Activated CD8-positive, alpha-beta T cell treated with anti-CD3 and anti-CD28 coated beads for 36 hours (primary cell): ENCODE data around the gene THBS1. TPM values are rescaled to one million over a fixed set of nuclear protein-coding genes. Genes with fewer than 3 reads are reported as not detected.

ENCODE experiments used
- ATAC-seq: fragments of 200-7000 bp; cut with Tn5 transposase; one replicate; pipeline ENCODE4 v1.10.0; 2021; ENCODE audit warnings: mild to moderate bottlenecking, moderate library complexity
- CTCF ChIA-PET: fragments of 350-600 bp; sonication (Branson Sonifier 250); formaldehyde crosslinking; loops from one replicate; lab custom pipeline; 2021; ENCODE audit warnings: antibody characterized with exemption; lab: Charles Lee
- POLR2A ChIA-PET: fragments of 350-600 bp; sonication (Branson Sonifier 250); formaldehyde crosslinking; loops from one replicate; lab custom pipeline; 2021; ENCODE audit warnings: antibody characterized with exemption; lab: Charles Lee
- DNase-seq: peaks from one replicate; pipeline ENCODE4 v3.0.0-alpha.2; 2020
- H3K27ac Mint-ChIP-seq: one replicate; pipeline ENCODE4 v1.8.0; 2021; ENCODE audit warnings: mild to moderate bottlenecking, mixed read lengths
- H3K27me3 Mint-ChIP-seq: one replicate; pipeline ENCODE4 v1.8.0; 2021; ENCODE audit warnings: mixed read lengths
- H3K36me3 Mint-ChIP-seq: one replicate; pipeline ENCODE4 v1.8.0; 2021; ENCODE audit warnings: low read depth, mixed read lengths
- H3K4me1 Mint-ChIP-seq: one replicate; pipeline ENCODE4 v1.8.0; 2021; ENCODE audit warnings: low read depth, mixed read lengths
- H3K4me3 Mint-ChIP-seq: one replicate; pipeline ENCODE4 v1.8.0; 2021; ENCODE audit warnings: mild to moderate bottlenecking, moderate library complexity, mixed read lengths
- H3K9me3 Mint-ChIP-seq: one replicate; pipeline ENCODE4 v1.8.0; 2021; ENCODE audit warnings: mixed read lengths
- intact Hi-C: fragments of 100-400 bp; cut with micrococcal nuclease; formaldehyde crosslinking; loops from one replicate; pipeline ENCODE4 v1.10.0; 2022
- total RNA-seq, 2 experiments: library from RNA; stranded (reverse); gene quantifications; one replicate each; pipeline ENCODE4 v1.2.3, GENCODE V29; 2021
- TF ChIP-seq, protein P1 (sequence below): fragments of 200-600 bp; IDR thresholded peaks from one replicate; pipeline ENCODE4 v1.8.0; 2022; ENCODE audit warnings: antibody characterized with exemption, mild to moderate bottlenecking

THBS1 gene
- total RNA-seq, 2 experiments from 2014 or later = 0.54 to 1.1 TPM

DNA sequence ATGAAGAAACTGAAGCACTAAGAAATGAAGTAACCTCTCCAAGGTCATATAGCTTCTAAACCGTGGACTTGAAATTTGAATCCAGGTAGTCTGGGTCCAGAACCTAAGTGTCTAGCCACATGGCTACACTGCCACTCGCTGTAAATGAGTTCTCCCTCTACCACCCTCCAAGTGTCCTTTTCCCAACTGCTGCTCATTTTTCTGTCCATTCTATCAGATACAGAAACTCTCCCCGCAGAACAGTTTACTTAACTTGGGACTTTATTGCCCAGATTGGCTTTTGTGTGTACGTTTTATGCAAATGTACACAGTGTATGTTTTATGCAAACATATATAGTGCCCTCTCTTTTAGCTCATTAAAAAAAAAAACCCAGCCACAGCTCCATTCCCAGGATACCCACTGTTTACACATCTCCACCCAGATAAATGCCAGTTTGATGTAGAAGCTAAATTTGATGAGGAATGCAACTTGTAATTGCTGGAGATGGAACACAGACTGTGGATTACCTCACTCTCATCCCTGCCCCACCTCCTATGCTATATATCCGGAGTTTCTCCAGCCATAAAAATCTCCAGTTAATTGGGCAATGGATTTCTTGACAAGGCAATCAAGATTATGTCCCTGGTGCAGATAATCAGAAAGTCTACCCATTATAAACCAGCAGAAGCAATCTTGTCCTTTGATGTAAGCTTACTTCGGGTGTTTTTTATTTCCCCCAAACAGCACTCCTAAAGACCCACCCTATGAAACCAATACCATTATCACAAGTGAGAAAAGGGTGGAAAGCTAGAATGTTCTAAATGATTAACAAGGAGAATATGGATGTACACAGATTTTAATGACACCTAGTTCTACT lies 42.0 kb downstream of the THBS1 start:
- H3K27ac Mint-ChIP-seq = peak overlapping the region; percentile 96
- DNase-seq = no peak
- intact Hi-C loops = no loop called here
- H3K36me3 Mint-ChIP-seq = peaks cover 2% of the 10 kb centered on the region
- peaks cover 56% of the 10 kb centered on the region for H3K4me1 Mint-ChIP-seq
- peaks cover 5% of the 10 kb centered on the region for H3K9me3 Mint-ChIP-seq
- no peaks in the 10 kb centered on the region for H3K27me3 Mint-ChIP-seq
- CTCF ChIA-PET = interaction anchor here (0.6 to 4.6 kb wide), 10 partner anchors 8 to 194 kb away, joined by 3 to 20 read pairs (median 4); partner anchors contain the start of gene THBS1
- TF ChIP-seq, protein P1, sequence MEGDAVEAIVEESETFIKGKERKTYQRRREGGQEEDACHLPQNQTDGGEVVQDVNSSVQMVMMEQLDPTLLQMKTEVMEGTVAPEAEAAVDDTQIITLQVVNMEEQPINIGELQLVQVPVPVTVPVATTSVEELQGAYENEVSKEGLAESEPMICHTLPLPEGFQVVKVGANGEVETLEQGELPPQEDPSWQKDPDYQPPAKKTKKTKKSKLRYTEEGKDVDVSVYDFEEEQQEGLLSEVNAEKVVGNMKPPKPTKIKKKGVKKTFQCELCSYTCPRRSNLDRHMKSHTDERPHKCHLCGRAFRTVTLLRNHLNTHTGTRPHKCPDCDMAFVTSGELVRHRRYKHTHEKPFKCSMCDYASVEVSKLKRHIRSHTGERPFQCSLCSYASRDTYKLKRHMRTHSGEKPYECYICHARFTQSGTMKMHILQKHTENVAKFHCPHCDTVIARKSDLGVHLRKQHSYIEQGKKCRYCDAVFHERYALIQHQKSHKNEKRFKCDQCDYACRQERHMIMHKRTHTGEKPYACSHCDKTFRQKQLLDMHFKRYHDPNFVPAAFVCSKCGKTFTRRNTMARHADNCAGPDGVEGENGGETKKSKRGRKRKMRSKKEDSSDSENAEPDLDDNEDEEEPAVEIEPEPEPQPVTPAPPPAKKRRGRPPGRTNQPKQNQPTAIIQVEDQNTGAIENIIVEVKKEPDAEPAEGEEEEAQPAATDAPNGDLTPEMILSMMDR = no peak
- no peak overlapping the region for H3K4me3 Mint-ChIP-seq
- POLR2A ChIA-PET = interaction anchor here (0.9 kb wide), 1 partner anchor 42 kb away, joined by 3 read pairs; no protein-coding TSS in a partner anchor
- ATAC-seq = no peak

DNA sequence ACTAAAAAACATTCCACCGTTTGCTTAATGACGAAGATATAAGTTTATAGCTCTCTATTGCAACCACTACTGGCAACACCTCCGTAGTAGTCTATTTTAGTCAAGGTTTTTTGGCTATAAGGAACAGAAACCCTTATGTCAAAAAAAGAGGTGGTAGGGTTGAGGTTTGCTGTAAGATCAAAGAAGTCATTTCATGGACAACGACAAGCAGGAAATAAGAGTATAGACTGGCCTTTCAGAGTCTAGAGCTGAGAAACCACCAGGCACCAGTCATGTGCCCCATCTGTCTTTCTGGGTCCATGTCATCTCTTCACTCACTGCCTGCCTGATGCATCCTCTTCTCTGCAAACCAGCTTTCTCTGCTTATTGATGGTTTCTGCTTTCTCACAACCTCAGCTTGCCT lies 42.7 kb downstream of the THBS1 start:
- H3K27ac Mint-ChIP-seq = peak overlapping the region; percentile 96
- peaks cover 2% of the 10 kb centered on the region for H3K36me3 Mint-ChIP-seq
- H3K9me3 Mint-ChIP-seq = peaks cover 5% of the 10 kb centered on the region
- no peak overlapping the region for H3K4me3 Mint-ChIP-seq
- TF ChIP-seq, protein P1 = no peak
- peaks cover 60% of the 10 kb centered on the region for H3K4me1 Mint-ChIP-seq
- ChIA-PET POLR2A (interaction anchor here (0.9 kb wide), 1 partner anchor 42 kb away, joined by 3 read pairs; no protein-coding TSS in a partner anchor), CTCF (interaction anchor here (0.6 to 4.6 kb wide), 8 partner anchors 12 to 194 kb away, joined by 3 to 20 read pairs (median 4); partner anchors contain the start of gene THBS1)
- peak; percentile 78 for DNase-seq
- no peaks in the 10 kb centered on the region for H3K27me3 Mint-ChIP-seq
- ATAC-seq = peak; percentile 87
- intact Hi-C loops = no loop called here

DNA sequence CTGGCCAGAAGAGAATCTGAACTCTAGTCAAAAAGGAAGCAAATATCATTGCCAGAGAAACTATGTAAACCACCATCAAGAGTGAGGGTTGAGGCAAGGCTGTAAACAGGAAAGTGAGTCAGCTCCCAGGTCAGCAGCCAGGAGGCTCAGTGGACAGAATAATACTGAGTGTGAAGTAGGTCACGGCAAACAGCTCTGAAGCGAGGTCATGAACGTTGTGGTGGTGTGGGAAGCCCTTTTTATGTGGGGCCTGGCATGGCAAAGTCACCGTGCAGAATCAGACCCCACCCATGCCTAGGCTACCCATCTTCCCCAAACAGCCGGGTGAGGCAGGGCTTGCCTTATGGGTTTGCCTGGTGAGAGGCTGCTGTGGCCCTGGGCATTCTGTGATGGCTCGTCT lies 43.9 kb downstream of the THBS1 start:
- no peaks in the 10 kb centered on the region for H3K27me3 Mint-ChIP-seq
- ATAC-seq = peak; percentile 72
- H3K36me3 Mint-ChIP-seq = peaks cover 4% of the 10 kb centered on the region
- intact Hi-C loops = no loop called here
- TF ChIP-seq, protein P1 = no peak
- H3K4me3 Mint-ChIP-seq = peak overlapping the region; percentile 57
- peak; percentile 87 for DNase-seq
- H3K9me3 Mint-ChIP-seq = peaks cover 3% of the 10 kb centered on the region
- ChIA-PET CTCF (interaction anchor here (1.0 to 4.6 kb wide), 3 partner anchors 19 to 1013 kb away, joined by 3 to 20 read pairs (median 3); no protein-coding TSS in a partner anchor), POLR2A (interaction anchor here (1.3 kb wide), 1 partner anchor 16 kb away, joined by 6 read pairs; no protein-coding TSS in a partner anchor)
- H3K27ac Mint-ChIP-seq = peak overlapping the region; percentile 96
- peaks cover 73% of the 10 kb centered on the region for H3K4me1 Mint-ChIP-seq

DNA sequence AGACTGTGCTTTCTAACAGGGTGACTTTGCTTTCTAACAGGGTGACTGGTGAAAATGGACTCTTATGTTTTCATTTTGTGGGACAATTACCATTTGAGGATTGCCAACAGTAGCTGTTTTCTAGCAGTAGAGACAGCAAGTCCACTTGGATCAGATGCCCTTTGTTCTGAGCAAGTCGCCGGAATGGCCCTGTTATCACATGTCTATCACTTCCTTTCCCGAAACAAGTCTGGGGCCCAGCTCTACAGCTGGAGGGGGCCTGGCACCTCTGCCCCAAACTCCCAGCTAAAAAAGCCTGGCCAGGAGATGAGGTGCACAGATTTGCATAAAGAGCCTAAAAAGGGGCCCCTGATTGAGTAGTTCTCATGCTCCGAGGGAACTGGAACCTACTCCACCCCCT lies 44.6 kb downstream of the THBS1 start:
- Mint-ChIP-seq H3K9me3 (no peaks in the 10 kb centered on the region), H3K4me3 (peak overlapping the region; percentile 30), H3K4me1 (peaks cover 79% of the 10 kb centered on the region), H3K27me3 (no peaks in the 10 kb centered on the region), H3K36me3 (peaks cover 4% of the 10 kb centered on the region), H3K27ac (peak overlapping the region; percentile 96)
- TF ChIP-seq, protein P1 = no peak
- POLR2A ChIA-PET = no interaction called here
- DNase-seq (no peak), ATAC-seq (no peak)
- intact Hi-C loops = no loop called here
- CTCF ChIA-PET = interaction anchor here (1.0 to 4.6 kb wide), 4 partner anchors 18 to 1014 kb away, joined by 3 to 20 read pairs (median 4); no protein-coding TSS in a partner anchor
